ENCODE measurements around the gene PCNX1.

Gene PCNX1

DNA sequence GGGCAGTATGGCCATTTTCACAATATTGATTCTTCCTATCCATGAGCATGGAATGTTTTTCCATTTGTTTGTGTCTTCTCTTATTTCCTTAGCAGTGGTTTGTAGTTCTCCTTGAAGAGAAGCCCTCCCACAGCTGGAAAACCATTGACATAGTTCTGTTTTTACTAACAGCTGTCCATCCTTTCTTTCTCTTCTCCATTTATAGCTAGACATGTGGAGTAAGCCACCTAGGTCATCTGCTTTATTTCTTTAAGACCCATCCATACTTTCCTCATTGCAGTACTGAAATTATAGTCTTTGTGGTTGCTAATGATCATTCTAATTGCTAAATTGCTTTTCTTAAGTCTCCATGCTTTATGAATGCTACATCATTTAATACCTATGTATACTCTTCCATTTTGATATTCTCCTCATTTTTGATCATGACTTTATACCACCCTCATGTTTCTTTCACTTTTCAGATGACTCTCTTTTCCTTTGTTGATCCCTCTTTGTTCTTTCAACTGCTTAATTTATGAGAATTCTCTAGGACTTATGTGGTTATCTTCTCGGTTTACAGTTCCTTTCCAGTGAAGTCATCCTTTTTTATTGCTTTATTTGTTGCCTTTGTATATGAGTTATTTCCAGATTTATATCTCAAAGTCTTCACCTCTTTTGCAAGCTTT lies 114.2 kb downstream of the PCNX1 start:
- H3K4me3 ChIP-seq (ENCODE audit: low read depth, low read length): no peak overlapping the region
- TF ChIP-seq, protein P1, sequence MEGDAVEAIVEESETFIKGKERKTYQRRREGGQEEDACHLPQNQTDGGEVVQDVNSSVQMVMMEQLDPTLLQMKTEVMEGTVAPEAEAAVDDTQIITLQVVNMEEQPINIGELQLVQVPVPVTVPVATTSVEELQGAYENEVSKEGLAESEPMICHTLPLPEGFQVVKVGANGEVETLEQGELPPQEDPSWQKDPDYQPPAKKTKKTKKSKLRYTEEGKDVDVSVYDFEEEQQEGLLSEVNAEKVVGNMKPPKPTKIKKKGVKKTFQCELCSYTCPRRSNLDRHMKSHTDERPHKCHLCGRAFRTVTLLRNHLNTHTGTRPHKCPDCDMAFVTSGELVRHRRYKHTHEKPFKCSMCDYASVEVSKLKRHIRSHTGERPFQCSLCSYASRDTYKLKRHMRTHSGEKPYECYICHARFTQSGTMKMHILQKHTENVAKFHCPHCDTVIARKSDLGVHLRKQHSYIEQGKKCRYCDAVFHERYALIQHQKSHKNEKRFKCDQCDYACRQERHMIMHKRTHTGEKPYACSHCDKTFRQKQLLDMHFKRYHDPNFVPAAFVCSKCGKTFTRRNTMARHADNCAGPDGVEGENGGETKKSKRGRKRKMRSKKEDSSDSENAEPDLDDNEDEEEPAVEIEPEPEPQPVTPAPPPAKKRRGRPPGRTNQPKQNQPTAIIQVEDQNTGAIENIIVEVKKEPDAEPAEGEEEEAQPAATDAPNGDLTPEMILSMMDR (IDR thresholded peaks at IDR 0.05; ENCODE audit: low read depth, low read length): no peak

DNA sequence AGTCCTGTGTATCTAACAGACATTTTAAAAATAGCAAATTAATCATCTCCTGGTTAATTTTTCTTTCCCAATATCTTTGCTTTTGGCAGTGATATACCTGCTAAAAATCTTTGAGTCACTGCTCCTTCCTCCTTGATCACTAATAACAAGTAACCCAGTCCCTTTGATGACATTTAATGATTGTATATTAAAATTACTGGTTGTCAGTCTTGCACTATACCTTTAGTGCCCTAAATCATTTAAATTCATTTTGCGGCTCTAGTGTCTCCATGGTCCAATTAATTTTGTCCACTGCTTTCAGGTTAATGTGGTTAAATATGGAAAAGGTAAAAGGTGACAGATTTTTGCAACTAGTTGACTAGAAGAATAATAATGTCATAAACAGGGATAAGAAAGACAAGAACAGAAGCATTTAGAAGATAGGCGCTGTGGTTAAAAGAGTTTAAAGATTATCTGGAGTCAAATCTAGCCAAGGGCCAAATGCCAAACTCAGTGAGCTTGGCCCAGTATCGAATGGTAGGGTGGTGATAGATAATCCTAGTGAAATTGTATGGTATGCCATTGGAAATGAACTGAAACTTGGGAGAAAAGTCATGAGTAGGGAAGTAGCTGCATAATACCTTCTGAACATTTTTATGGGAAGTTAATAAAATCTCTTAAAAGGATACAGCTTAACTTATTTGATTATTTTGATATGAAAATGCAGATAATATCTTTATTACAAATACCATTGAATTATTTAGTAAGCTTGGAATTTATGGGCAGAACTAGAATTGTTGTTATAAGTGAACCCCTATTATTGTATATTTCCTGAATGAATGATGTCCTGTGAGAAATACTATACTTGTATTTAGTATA lies 115.0 kb downstream of the PCNX1 start:
- no peak overlapping the region for H3K4me3 ChIP-seq (ENCODE audit: low read depth, low read length)

GRCh38 chr14:71022939-71023338 lies 115.7 kb downstream of the PCNX1 start:
- H3K4me3 ChIP-seq (ENCODE audit: low read depth, low read length): no peak overlapping the region
- TF ChIP-seq, protein P1 (IDR thresholded peaks at IDR 0.05; ENCODE audit: low read depth, low read length): no peak

More for the DNA sequence above, 115.0 kb downstream of the PCNX1 start:
- TF ChIP-seq, protein P1 (IDR thresholded peaks at IDR 0.05; ENCODE audit: low read depth, low read length): no peak

- TF ChIP-seq, protein P1 (IDR thresholded peaks at IDR 0.05; ENCODE audit: low read depth, low read length): no peak
- no peak overlapping the region for H3K4me3 ChIP-seq (ENCODE audit: low read depth, low read length)
Measured at GRCh38 chr14:71029236-71029781, 122.0 kb downstream of the PCNX1 start.

DNA sequence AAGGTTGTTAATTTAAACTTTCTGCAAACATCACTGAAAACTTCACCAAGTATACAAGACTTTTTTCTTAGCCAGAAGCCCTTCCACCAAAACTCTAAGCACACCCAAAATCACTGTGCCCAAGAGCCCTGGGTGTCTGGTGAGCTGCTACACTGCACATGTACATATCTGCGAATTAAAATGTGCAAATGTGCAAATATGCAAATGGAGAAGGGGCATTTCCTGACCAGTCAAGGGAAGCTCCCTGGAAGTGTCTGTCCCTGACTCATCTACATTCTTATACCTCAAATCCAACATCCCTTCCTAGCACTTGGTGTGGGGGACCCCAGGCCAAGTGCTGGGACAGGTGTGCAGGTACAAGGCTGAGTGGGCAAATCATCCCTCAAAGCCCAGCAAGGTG lies 123.7 kb downstream of the PCNX1 start:
- no peak overlapping the region for H3K4me3 ChIP-seq (ENCODE audit: low read depth, low read length)
- TF ChIP-seq, protein P1 (IDR thresholded peaks at IDR 0.05; ENCODE audit: low read depth, low read length): no peak

DNA sequence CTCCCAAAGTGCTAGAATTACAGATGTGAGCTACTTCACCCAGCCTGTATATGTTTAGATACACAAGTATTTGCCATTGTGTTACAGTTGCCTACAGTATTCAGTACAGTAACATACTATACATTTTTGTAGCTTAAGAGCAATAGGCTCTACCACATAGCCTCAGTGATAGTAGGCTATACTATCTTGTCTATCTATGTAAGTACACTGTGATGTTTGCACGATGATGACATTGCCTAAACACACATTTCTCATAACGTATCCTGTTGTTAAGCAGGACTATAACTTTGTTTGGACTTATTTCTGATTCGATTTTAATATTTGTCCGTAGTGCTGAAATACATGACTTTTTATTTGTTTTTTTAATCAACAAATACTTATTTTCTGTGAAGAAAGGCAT lies 129.2 kb downstream of the PCNX1 start:
- TF ChIP-seq, protein P1 (IDR thresholded peaks at IDR 0.05; ENCODE audit: low read depth, low read length): no peak

DNA sequence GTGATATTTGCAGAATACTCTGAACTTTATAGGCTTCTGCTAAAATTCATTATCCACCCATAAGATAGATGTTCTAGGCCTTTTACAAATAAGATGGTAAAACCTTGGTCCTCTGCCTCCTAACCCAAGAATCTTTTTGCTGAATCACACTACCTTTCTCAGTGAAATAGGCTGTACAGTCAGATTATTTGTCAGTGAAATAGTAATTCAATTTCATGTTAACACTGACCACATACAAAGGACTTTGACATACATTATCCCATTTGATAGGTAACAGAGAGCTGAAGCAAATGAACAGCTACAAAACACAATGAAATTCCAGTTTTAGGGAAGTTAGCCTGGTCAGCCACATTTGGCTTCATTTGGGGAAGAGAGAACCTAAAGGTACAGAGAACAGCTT lies 141.1 kb downstream of the PCNX1 start:
- H3K4me3 ChIP-seq (ENCODE audit: low read depth, low read length): no peak overlapping the region
- TF ChIP-seq, protein P1 (IDR thresholded peaks at IDR 0.05; ENCODE audit: low read depth, low read length): no peak

More for the DNA sequence above, 129.2 kb downstream of the PCNX1 start:
- no peak overlapping the region for H3K4me3 ChIP-seq (ENCODE audit: low read depth, low read length)
